Measurements from ENCODE around the gene FADS3.

DNA sequence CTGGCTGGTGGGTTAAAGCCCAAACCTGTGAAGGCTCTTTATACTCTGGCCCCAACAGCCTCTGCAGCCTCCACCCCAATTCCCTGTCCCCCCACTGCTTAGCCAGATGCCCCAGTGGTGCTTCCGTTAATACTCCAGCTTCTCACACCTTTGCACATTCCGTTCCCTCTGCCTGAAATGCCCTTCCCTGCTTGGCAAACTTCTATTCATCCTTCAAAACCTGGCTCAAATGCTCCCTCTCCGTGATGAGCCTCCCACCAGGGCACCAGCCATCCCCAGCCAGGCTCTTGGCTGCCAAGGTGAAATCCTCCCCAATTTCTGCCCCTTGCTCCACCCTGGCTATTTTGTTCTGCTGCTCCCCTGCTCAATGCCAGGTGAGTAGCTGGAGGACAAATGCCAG lies 12.5 kb upstream of the FADS3 start:
- TF ChIP-seq, protein P1, sequence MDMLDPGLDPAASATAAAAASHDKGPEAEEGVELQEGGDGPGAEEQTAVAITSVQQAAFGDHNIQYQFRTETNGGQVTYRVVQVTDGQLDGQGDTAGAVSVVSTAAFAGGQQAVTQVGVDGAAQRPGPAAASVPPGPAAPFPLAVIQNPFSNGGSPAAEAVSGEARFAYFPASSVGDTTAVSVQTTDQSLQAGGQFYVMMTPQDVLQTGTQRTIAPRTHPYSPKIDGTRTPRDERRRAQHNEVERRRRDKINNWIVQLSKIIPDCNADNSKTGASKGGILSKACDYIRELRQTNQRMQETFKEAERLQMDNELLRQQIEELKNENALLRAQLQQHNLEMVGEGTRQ (CRISPR knock-in tag; IDR thresholded peaks at IDR 0.05) = no peak
- TF ChIP-seq GRHL2 (CRISPR knock-in tag; IDR thresholded peaks at IDR 0.05; ENCODE audit: insufficient replicate concordance, severe bottlenecking) = no peak
- TF ChIP-seq TCF7 (CRISPR knock-in tag; IDR thresholded peaks at IDR 0.05; ENCODE audit: low read depth) = no peak
- TF ChIP-seq ATF1 (CRISPR knock-in tag; IDR thresholded peaks at IDR 0.05) = no peak
- TF ChIP-seq, protein P2, sequence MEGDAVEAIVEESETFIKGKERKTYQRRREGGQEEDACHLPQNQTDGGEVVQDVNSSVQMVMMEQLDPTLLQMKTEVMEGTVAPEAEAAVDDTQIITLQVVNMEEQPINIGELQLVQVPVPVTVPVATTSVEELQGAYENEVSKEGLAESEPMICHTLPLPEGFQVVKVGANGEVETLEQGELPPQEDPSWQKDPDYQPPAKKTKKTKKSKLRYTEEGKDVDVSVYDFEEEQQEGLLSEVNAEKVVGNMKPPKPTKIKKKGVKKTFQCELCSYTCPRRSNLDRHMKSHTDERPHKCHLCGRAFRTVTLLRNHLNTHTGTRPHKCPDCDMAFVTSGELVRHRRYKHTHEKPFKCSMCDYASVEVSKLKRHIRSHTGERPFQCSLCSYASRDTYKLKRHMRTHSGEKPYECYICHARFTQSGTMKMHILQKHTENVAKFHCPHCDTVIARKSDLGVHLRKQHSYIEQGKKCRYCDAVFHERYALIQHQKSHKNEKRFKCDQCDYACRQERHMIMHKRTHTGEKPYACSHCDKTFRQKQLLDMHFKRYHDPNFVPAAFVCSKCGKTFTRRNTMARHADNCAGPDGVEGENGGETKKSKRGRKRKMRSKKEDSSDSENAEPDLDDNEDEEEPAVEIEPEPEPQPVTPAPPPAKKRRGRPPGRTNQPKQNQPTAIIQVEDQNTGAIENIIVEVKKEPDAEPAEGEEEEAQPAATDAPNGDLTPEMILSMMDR (IDR thresholded peaks at IDR 0.05) = no peak
